SK-N-SH (cell line): Measurements from ENCODE around the gene PILRB. TPM values are rescaled to one million over a fixed set of nuclear protein-coding genes. Genes with fewer than 3 reads are reported as not detected.

ENCODE experiments used
- CTCF ChIA-PET: fragments of 300-600, 350-600 bp; formaldehyde crosslinking; extraction: SDS; loops from one replicate; lab custom pipeline; 2021; lab: Yijun Ruan, JAX
- POLR2A ChIA-PET: fragments of 350-600 bp; sonication (Branson Sonifier 250); formaldehyde crosslinking; extraction: SDS; loops from one replicate; lab custom pipeline; 2020; ENCODE audit warnings: antibody characterized with exemption, inconsistent platforms; lab: Yijun Ruan, JAX
- DNase-seq: peaks from one replicate; pipeline ENCODE4 v3.0.0; 2012
- H2AFZ ChIP-seq: fragments of 200-600 bp; sonication (generic); 2 replicates; pipeline ENCODE4 v1.8.1; 2016; ENCODE audit warnings: antibody characterized with exemption, mild to moderate bottlenecking, low read depth
- H3F3A ChIP-seq: fragments of 200-600 bp; sonication (generic); replicated peaks from 2 replicates; pipeline ENCODE3; 2016; ENCODE audit warnings: antibody characterized with exemption, mild to moderate bottlenecking; ENCODE audit not compliant: insufficient read depth
- H3K27ac ChIP-seq, 2 experiments: fragments of 200-500 bp in 1 of 2; fragments of 200-600 bp in 1 of 2; sonication (Bioruptor generic) in 1 of 2; sonication (generic), shearing (Covaris generic) in 1 of 2; 2 replicates each; pipeline versions ENCODE4 v1.5.1 to v1.6.1; 2014 to 2016; ENCODE audit warnings: low read depth in 2 of 2, inconsistent platforms in 1 of 2, low read length in 1 of 2, mild to moderate bottlenecking in 1 of 2, mixed read lengths in 1 of 2
- H3K27me3 ChIP-seq: fragments of 200-600 bp; sonication (generic), shearing (Covaris generic); 2 replicates; pipeline ENCODE4 v1.6.1; 2016; ENCODE audit warnings: mixed run types; ENCODE audit not compliant: insufficient read depth
- H3K36me3 ChIP-seq, 2 experiments: fragments of 200-500 bp in 1 of 2; fragments of 200-600 bp in 1 of 2; sonication (Bioruptor generic) in 1 of 2; sonication (generic) in 1 of 2; replicated peaks in 1 of 2; 2 replicates each; pipeline versions ENCODE3 to v1.5.1; 2014 to 2016; ENCODE audit warnings: low read length in 1 of 2, mild to moderate bottlenecking in 1 of 2; ENCODE audit not compliant: insufficient read depth in 2 of 2, control insufficient read depth in 1 of 2
- H3K4me1 ChIP-seq, 2 experiments: fragments of 200-500 bp in 1 of 2; fragments of 200-600 bp in 1 of 2; sonication (Bioruptor generic) in 1 of 2; sonication (generic), shearing (Covaris generic) in 1 of 2; 2 replicates each; pipeline versions ENCODE4 v1.5.1 to v1.6.1; 2014 to 2016; ENCODE audit warnings: low read depth in 1 of 2, low read length in 1 of 2, mixed run types in 1 of 2; ENCODE audit not compliant: insufficient read depth in 2 of 2, control insufficient read depth in 1 of 2
- H3K4me2 ChIP-seq: fragments of 200-600 bp; sonication (generic), shearing (Covaris generic); 2 replicates; pipeline ENCODE4 v1.6.1; 2017; ENCODE audit warnings: mixed run types
- H3K4me3 ChIP-seq, 2 experiments: fragments of 200-500 bp in 1 of 2; fragments of 200-600 bp in 1 of 2; sonication (Bioruptor generic) in 1 of 2; sonication (generic), shearing (Covaris generic) in 1 of 2; 2 replicates each; pipeline versions ENCODE4 v1.5.1 to v1.8.1; 2014 to 2016; ENCODE audit warnings: low read depth in 2 of 2, inconsistent platforms in 1 of 2, low read length in 1 of 2, mild to moderate bottlenecking in 1 of 2, mixed read lengths in 1 of 2, moderate library complexity in 1 of 2
- H3K79me2 ChIP-seq: fragments of 200-600 bp; sonication (generic); 2 replicates; pipeline ENCODE4 v1.8.1; 2017; ENCODE audit warnings: mild to moderate bottlenecking; ENCODE audit not compliant: insufficient read depth
- H3K9ac ChIP-seq: fragments of 200-600 bp; sonication (generic); 2 replicates; pipeline ENCODE4 v1.6.1; 2017; ENCODE audit warnings: mixed run types
- H3K9me2 ChIP-seq: fragments of 200-600 bp; sonication (generic); 2 replicates; pipeline ENCODE4 v1.6.1; 2017; ENCODE audit warnings: mixed run types
- H3K9me3 ChIP-seq: fragments of 200-600 bp; sonication (generic); 2 replicates; pipeline ENCODE4 v1.6.1; 2017; ENCODE audit warnings: mixed run types, mild to moderate bottlenecking, moderate library complexity
- H4K20me1 ChIP-seq: fragments of 200-600 bp; sonication (generic); 2 replicates; pipeline ENCODE4 v1.6.1; 2017; ENCODE audit warnings: mild to moderate bottlenecking, mixed run types; ENCODE audit not compliant: insufficient read depth
- CHD2 ChIP-seq: fragments of 150-350 bp; IDR thresholded peaks from 2 replicates; pipeline ENCODE4 v1.6.1; 2018; ENCODE audit warnings: low read length; ENCODE audit not compliant: partially characterized antibody
- ELF1 ChIP-seq: IDR thresholded peaks from 2 replicates; pipeline ENCODE4 v1.4.0; 2012
- EZH2phosphoT487 ChIP-seq: fragments of 200-600 bp; sonication (generic); IDR thresholded peaks from 2 replicates; pipeline ENCODE4 v1.6.1; 2017; ENCODE audit warnings: low read depth, mixed run types, mild to moderate bottlenecking, antibody characterized with exemption, moderate library complexity, borderline replicate concordance
- FOSL2 ChIP-seq: IDR thresholded peaks from 2 replicates; pipeline ENCODE4 v1.4.0; 2012; ENCODE audit warnings: low read depth, mild to moderate bottlenecking, moderate library complexity, borderline replicate concordance
- FOXJ3 ChIP-seq: sonication (generic); formaldehyde crosslinking; IDR thresholded peaks from 2 replicates; pipeline ENCODE4 v1.5.1; 2020; ENCODE audit warnings: mild to moderate bottlenecking, missing genetic modification reagents
- FOXM1 ChIP-seq: IDR thresholded peaks from 2 replicates; pipeline ENCODE4 v1.4.0; 2012; ENCODE audit warnings: low read depth, mild to moderate bottlenecking
- IRF3 ChIP-seq: fragments of 150-350 bp; IDR thresholded peaks from 2 replicates; pipeline ENCODE4 v1.6.1; 2016; ENCODE audit warnings: mild to moderate bottlenecking, low read depth, low read length
- JUND ChIP-seq: IDR thresholded peaks from 2 replicates; pipeline ENCODE4 v1.4.0; 2012
- MAX ChIP-seq: IDR thresholded peaks from 2 replicates; pipeline ENCODE4 v1.4.0; 2012; ENCODE audit warnings: low read depth
- MXI1 ChIP-seq: IDR thresholded peaks from 2 replicates; pipeline ENCODE4 v1.6.1; 2012; ENCODE audit warnings: mild to moderate bottlenecking, low read depth, low read length, improper control_type of control experiment
- PBX3 ChIP-seq: IDR thresholded peaks from 2 replicates; pipeline ENCODE4; 2012
- POLR2AphosphoS5 ChIP-seq: IDR thresholded peaks from 2 replicates; pipeline ENCODE4 v1.6.1; 2012; ENCODE audit warnings: low read depth, low read length
- RAD21 ChIP-seq: IDR thresholded peaks from 2 replicates; pipeline ENCODE4 v1.6.1; 2012; ENCODE audit warnings: mild to moderate bottlenecking, low read length
- RCOR1 ChIP-seq: fragments of 150-350 bp; IDR thresholded peaks from 2 replicates; pipeline ENCODE4 v1.6.1; 2017; ENCODE audit warnings: antibody characterized with exemption, low read length
- RFX5 ChIP-seq: IDR thresholded peaks from 2 replicates; pipeline ENCODE4 v1.6.1; 2012; ENCODE audit warnings: mild to moderate bottlenecking, improper control_type of control experiment, low read length
- RXRA ChIP-seq: IDR thresholded peaks from 2 replicates; pipeline ENCODE4 v1.4.0; 2012; ENCODE audit warnings: low read depth, mild to moderate bottlenecking, borderline replicate concordance
- TAF1 ChIP-seq: IDR thresholded peaks from 2 replicates; pipeline ENCODE4 v1.6.1; 2012; ENCODE audit warnings: low read depth, mild to moderate bottlenecking, low read length, moderate library complexity, borderline replicate concordance
- TCF12 ChIP-seq: IDR thresholded peaks from 2 replicates; pipeline ENCODE4 v1.4.0; 2012
- TEAD4 ChIP-seq: IDR thresholded peaks from 2 replicates; pipeline ENCODE4 v1.4.0; 2012; ENCODE audit warnings: mild to moderate bottlenecking, borderline replicate concordance; ENCODE audit not compliant: insufficient read depth
- USF1 ChIP-seq: IDR thresholded peaks from 2 replicates; pipeline ENCODE4 v1.4.0; 2012; ENCODE audit warnings: low read depth, borderline replicate concordance
- USF2 ChIP-seq: fragments of 150-350 bp; IDR thresholded peaks from 2 replicates; pipeline ENCODE4 v1.6.1; 2017; ENCODE audit warnings: antibody characterized with exemption, low read length, low read depth, borderline replicate concordance
- ZBTB33 ChIP-seq: IDR thresholded peaks from 2 replicates; pipeline ENCODE4 v1.4.0; 2012; ENCODE audit warnings: low read depth, borderline replicate concordance
- WGBS: methylation state at CpG from one replicate; pipeline ENCODE4 v1.1.6; 2017; ENCODE audit warnings: low lambda C conversion rate; 5-methylcytosine and 5-hydroxymethylcytosine counted together
- polyA plus RNA-seq, 3 experiments: library from polyadenylated mRNA; depleted of rRNA; stranded (reverse); fragments of >200 nt; gene quantifications; 2 replicates each; pipeline ENCODE4 v1.2.3, GENCODE V29; 2012

Gene PILRB
- polyA plus RNA-seq, 1 of the 3 experiments (the other 2 are of a cell fraction): 55.4 TPM

- POLR2A ChIA-PET: no interaction called here
- TF ChIP-seq FOSL2: no peak
- TF ChIP-seq TCF12: no peak
- no peak for TF ChIP-seq TAF1
- TF ChIP-seq FOXM1: no peak
- no peak for TF ChIP-seq RXRA
- TF ChIP-seq PBX3: no peak
- TF ChIP-seq RCOR1: no peak
- no peak for TF ChIP-seq TEAD4
- no peak for TF ChIP-seq RFX5
- TF ChIP-seq RAD21: no peak
- TF ChIP-seq POLR2AphosphoS5: no peak
- no peak for TF ChIP-seq JUND
- TF ChIP-seq, all 33 proteins: peak for 0
- Histone ChIP-seq H3K36me3 (peaks cover 0 to 3% of the 10 kb centered on the region in 2 experiments), H3K79me2 (no peaks in the 10 kb centered on the region), H3K9me2 (no peaks in the 10 kb centered on the region), H3F3A (no peaks in the 10 kb centered on the region), H3K27ac (no peak overlapping the region), H2AFZ (no peak overlapping the region), H3K9ac (no peak overlapping the region), H3K27me3 (no peaks in the 10 kb centered on the region), H4K20me1 (no peaks in the 10 kb centered on the region), H3K9me3 (no peaks in the 10 kb centered on the region), H3K4me1 (peaks cover 5 to 7% of the 10 kb centered on the region in 2 experiments; a peak in 1 of 4 replicates), H3K4me3 (no peak overlapping the region), H3K4me2 (no peak overlapping the region)
- CTCF ChIA-PET: interaction anchor here (1.2 to 4.8 kb wide), 2 partner anchors 26 to 35 kb away, joined by 3 to 24 read pairs; no protein-coding TSS in a partner anchor
- DNase-seq: no peak
- no CpG with 5 or more reads among the region's 6 CpGs for WGBS
Observed at GRCh38 chr7:100372694-100373093, 14.8 kb downstream of the PILRB start.

- Histone ChIP-seq H3K4me1 (peaks cover 5 to 7% of the 10 kb centered on the region in 2 experiments; a peak in 1 of 4 replicates), H2AFZ (no peak within 1 kb of the TSS; the same call in 1 of the 2 replicates), H3K9me2 (no peaks in the 10 kb centered on the region), H3F3A (no peaks in the 10 kb centered on the region), H3K4me2 (no peak within 1 kb of the TSS), H3K4me3 (no peak within 1 kb of the TSS), H3K9me3 (no peaks in the 10 kb centered on the region), H3K79me2 (no peaks in the 10 kb centered on the region), H3K36me3 (peaks cover 0 to 3% of the 10 kb centered on the region in 2 experiments), H3K27me3 (no peaks in the 10 kb centered on the region), H3K27ac (no peak within 1 kb of the TSS), H4K20me1 (no peaks in the 10 kb centered on the region), H3K9ac (no peak within 1 kb of the TSS)
- POLR2A ChIA-PET: no interaction called here
- no peak for DNase-seq
- 75% methylated on average over 8 of the region's 12 CpGs for WGBS
- CTCF ChIA-PET: interaction anchor here (4.8 to 12.0 kb wide), 2 partner anchors 34 kb away, joined by 24 to 68 read pairs; no protein-coding TSS in a partner anchor
- TF ChIP-seq USF1: no peak
- no peak for TF ChIP-seq MAX
- TF ChIP-seq FOXJ3 (CRISPR knock-in tag): no peak
- no peak for TF ChIP-seq RAD21
- TF ChIP-seq POLR2AphosphoS5: no peak
- no peak for TF ChIP-seq FOXM1
- no peak for TF ChIP-seq TEAD4
- no peak for TF ChIP-seq CHD2
- no peak for TF ChIP-seq ZBTB33
- TF ChIP-seq RFX5: no peak
- TF ChIP-seq MXI1: no peak
- TF ChIP-seq USF2: no peak
- no peak for TF ChIP-seq ELF1
- TF ChIP-seq IRF3: no peak
- no peak for TF ChIP-seq EZH2phosphoT487
Observed at GRCh38 chr7:100373261-100373831, 15.4 kb downstream of the PILRB start, which contains the start of gene PILRA. PILRA (plus strand) TSS chr7:100373487; CDS start chr7:100373657, 170 bp downstream.
